ENCODE measurements around the gene ASPN.

ASPN gene

GRCh38 chr9:92504881-92505280, 22.6 kb upstream of the ASPN start:
- DNase-seq (ENCODE audit: low read depth), result no peak

DNA sequence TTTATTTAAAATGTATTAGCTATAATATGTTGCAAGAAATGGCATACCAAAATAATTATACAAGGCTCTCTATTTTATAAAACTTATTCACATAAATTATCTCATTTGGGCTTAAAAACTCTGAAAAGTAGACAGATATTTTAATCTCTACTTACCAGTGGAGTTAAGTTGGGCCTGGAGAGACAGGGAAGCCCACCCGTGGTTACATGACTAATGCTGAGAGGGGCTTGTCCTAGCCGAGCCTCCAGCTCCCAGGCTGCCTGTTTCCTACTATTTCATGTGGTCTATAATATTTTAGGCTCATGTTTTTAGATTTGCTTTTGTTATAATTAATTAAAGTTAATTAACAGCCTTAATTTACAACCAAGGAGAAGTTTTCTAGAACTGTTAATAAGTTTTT, 20.9 kb upstream of the ASPN start:
- DNase-seq (ENCODE audit: low read depth), result no peak

DNA sequence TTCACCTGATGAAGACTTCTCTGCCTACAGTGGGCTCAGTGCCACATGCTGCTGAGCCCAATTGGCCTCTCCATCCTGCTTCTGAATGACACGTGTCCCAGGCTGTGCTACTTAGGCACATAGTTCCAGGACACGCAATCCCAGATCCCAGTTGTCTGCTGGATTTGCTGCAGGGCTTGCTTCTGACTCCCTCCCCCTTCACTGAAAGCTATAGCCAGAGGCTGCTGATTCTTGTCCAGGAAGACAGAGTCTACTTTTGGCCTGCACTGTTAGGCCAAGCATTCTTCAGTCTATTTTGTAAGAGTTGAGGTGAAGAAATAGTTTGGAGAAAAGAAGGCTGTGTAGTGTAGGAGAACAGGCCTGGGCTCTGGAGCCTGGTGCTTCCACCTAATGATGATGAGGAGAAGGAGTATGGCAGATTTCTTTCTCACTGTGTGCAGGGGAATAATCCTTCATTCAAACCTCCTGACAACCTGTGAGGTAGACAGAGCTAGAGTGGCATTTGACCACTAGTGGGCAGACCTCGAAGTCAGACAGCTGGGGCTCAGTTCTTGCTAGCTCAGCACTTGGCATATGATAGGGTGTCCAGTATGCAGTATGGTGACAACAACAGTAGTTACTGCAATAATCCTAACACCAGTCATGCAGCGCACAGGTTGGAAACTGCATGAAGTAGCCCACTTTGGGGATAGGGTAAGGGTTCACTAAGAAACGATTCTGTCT, 19.5 kb upstream of the ASPN start:
- no peak for DNase-seq (ENCODE audit: low read depth)

- no peak for DNase-seq (ENCODE audit: low read depth)
Observed at GRCh38 chr9:92500725-92501124, 18.4 kb upstream of the ASPN start.

- no peak for DNase-seq (ENCODE audit: low read depth)
Observed at GRCh38 chr9:92499701-92500100, 17.4 kb upstream of the ASPN start.

GRCh38 chr9:92496396-92497176, 14.3 kb upstream of the ASPN start:
- DNase-seq (ENCODE audit: low read depth), result no peak

DNA sequence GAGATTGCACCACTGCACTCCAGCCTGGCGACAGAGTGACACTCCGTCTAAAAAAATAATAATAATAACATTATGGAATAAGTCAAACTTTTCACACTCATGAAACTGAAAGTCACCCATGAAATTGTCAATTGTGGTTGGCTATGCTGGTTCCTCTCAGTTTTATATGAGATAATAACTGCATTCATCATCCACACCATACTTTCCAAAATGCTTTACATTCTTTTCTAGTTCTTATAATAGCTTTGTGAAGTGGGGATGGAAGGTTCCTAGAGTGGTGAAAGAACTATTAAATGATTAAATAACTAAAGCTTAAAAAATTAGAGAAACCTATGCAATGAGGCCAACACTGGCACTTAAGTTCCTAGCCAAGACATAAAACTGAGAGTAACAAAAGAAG, 12.6 kb upstream of the ASPN start:
- DNase-seq (ENCODE audit: low read depth), result no peak

- no peak for DNase-seq (ENCODE audit: low read depth)
Observed at GRCh38 chr9:92493749-92494387, 11.6 kb upstream of the ASPN start.

DNA sequence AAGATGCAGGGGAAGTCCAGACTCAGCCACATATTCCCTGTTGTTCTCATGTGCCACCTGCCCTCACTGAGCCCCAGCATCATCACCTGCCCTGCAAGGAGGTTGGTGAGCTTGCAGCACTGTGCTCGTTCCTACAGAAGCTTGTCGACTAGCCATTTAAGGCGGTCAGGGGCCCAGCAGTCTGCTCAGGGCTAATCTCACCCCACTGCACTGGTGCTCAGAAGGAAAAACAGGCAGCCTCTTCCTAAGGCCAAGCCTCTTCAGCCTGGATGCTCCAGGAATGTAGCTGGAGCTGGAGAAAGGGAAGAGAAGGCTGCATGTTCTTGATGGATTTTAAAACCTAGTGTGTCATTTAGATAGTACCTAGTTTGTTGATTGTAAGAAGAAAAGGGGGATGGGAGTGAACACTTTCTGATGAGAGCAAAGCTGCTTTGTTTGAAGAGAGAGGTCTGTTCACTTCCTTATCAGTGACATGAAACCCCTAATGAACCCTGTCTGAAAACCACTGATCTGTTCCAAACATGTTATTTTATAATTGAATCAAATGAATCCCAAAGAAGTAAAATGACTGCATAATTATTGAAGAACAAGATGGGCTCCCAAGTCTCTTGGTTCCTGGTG, 10.6 kb upstream of the ASPN start:
- no peak for DNase-seq (ENCODE audit: low read depth)

DNA sequence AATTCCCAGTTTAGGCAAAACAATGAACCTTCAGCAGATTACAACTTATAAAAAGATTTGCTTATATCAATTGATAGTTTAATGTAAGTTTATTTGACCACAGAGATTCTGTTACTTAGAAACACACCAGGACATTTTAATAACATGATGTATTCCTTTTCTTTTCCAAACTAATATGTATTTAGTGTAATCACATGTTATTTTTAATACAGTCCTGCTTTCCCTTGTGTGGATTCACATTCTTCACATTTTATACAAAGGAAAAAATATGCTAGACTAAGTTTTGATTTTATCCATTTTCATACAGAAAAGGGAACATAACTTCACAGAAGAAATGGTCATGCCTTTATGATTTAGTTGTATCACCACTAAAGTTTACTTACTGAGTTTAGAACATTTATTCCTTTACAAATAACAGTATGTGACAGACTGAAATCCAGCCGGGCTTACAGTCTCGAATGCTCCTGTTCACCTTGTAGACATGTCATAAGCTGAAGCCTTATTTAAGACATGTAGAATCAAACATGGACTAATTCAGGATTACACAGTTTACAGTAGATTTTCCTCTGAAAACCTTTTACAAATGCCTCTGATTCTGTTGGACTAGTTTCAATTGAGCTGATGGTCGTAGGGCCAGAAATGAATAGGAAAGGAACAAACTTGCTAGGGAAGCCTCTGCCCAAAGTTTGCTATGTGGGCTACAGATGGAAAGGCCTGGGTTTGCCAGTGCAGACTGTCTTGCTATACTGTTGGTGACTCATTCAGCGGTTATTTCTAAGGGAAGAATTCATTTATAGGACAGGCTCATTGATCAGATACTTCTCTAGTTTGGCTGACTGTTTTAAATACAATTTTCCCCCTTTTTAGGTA, 6.6 kb upstream of the ASPN start:
- DNase-seq (ENCODE audit: low read depth), result no peak

- no peak for DNase-seq (ENCODE audit: low read depth)
Observed at GRCh38 chr9:92486371-92486770, 4.1 kb upstream of the ASPN start.

GRCh38 chr9:92484563-92484962, 2.3 kb upstream of the ASPN start:
- no peak for DNase-seq (ENCODE audit: low read depth)

DNA sequence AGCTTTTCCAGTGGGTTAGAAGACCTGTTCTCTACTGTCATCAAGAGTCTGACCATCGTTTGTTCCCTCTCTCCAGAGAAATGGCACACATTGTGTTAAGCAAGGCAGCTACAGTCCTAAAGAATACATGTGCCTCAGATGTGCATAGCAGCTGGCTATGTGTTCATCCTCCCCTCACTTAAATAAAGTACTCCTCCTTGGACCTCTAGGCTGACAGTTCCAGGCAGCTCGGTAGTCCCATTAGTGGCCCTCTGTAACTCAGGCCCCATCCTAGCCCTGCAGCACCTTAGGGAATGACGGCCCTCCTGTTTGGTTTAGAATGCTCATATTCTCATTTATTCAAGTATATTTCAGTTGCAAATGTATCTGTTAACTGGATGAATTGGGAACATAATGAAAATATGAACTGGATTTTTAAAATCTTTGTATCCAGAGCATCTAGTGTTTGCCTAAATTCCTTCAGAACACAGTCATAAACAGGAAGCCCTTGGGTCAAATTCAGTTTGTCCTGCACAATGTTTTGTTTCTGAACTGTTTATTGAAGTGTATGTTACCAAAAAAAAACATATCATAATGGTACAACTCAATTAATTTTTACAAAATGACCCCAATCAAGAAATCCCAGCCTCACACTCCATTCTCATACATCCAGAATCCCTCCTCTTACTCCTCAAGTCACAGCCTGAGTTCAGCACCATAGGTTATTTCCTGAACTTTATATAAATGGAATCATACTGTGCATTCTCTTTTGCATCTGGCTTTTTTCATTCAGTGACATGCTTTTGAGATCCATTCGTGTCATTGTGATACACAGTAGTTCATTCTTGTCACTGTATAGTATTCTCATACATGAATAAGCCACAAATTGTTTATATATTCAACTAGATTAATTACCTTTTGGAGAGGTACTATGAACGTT, 1.6 kb upstream of the ASPN start:
- DNase-seq (ENCODE audit: low read depth), result no peak

- DNase-seq (ENCODE audit: low read depth), result no peak
Observed at GRCh38 chr9:92482805-92483204, 499 bp upstream of the ASPN start.

DNA sequence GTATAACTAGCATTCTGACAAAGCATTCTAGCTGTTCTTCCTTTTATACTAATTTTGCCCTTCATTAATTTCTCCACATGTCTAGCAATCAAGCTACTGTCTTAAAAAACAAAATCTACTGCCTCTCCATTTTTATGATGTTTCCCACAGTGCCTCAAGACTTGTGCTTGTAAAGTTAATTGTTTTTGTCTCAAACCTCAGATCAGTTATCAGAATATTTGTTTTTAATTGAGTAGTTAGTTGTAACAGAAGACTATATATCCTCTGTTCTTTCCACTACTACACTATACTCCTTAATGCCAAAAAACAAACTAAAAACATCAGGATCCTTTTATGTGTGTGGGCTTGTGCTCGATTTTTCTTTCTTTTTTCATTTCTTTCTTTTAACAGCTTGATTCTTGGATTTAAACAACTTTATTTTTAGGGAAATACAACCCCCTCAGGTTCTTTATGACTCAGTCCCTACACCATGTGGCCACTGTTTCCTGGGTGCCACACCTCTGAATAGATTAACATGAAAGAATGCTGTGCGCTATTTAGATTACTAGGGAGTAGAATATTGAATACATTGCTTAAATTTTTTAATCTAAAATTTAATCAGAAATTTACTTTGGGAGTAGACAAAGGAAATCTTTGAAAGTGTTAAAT, 1.2 kb downstream of the ASPN start:
- no peak for DNase-seq (ENCODE audit: low read depth)

DNA sequence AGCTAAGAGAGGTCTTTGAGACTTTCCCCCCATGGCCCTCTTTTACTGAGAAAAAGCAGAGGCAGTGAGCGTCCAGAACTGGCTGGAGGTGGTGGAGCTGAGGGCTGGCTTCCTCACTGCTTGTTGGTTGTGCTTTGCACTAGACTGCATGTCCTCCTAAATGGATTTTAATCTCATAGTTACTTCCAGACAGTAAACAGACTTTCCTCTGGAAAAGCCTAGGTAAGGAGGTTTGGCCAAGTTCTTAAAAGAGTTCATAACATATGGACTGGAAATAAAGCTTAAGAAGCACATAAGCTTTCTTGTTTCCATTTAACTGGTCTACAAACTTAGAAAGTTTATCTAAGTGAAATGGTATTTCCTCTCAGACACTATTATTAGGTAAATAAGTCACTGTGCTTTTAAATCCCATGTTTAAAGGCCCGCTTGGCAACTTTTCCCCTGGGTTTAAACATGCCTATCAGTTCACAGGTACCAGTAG, 2.0 kb downstream of the ASPN start:
- DNase-seq (ENCODE audit: low read depth), result no peak

DNA sequence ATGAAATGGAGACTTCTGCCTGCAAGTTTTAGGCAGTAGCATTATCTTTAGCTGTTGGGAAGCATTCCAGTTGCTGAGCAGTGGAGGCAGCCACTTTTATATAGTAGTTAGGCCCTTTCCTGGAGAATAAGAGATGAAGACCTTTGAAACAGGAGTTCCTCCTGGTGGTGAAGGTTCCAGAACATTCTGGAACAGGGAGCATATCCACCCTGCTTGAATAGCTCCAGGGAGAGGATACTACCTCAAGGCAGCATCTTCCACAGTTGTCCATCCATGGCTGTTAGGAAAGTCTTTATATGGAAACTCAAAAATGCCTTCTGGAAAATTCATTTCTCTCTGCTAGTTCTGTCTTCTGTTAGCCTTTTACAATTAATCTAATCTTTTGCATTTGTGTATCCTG, 3.0 kb downstream of the ASPN start:
- no peak for DNase-seq (ENCODE audit: low read depth)

DNA sequence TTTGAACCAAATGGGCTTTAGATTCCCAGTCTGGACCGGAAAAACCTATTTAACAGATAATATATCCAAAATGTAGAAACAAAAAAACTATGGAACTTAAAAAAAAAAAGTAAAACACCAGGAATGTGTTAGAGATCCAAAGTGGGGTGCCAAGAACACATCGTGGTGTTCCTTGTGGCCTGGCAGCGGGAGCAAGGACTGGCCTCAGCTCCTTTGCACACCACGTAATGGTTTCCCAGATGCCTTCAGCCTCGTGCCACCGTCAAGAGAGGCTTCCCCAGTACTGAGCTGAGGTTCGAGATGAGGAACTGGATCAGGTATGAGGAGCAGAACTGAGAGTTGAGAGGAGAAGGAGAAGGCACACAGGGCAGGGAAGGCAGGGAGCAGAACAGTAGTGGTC, 3.5 kb downstream of the ASPN start:
- no peak for DNase-seq (ENCODE audit: low read depth)

DNA sequence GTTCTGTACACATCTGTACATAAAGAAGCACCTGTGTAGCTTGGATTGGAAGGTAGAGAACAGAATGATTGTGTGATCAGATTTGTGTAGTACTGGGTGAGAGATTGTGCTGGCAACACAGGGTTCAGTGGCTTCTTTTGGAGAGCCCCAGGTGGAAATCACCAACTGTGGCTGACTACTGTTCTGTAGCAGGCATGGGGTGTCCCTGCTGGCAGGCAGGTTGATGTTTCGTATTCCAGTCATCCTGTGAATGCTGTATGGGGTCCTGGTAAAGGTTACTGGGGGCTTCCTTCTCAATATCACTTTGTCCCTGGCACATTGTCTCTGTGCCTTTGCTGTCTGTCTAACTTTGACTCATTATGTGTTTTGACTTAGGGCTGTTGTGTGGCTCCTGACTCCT, 5.3 kb downstream of the ASPN start:
- DNase-seq (ENCODE audit: low read depth), result no peak

DNA sequence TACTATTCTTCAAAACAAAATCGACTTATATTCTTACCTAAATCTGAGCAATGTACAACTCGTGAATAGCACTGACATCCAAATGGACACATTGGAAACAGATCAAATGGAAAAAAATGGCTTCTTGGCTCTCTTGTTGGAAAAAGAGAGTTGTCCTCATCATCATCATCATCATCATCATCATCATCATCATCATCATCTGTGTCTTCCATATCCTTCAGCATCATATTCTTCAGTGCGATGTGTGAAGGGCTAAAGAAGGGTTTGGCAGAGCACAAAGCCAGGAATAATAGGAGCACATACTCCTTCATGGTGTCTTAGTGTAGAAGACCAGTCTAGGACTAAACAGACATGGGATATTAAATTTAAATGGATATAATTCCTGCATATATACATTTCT, 7.7 kb downstream of the ASPN start:
- no peak for DNase-seq (ENCODE audit: low read depth)
